GM18861 (cell line): ENCODE measurements around the gene AGO3.
A peak's percentile ranks its signal among the peaks of the same experiment; 100 is the strongest.

Source experiments
- ATAC-seq: cut with Tn5 transposase; IDR thresholded peaks from one replicate; pipeline ENCODE4 v1.9.1; 2021; ENCODE audit not compliant: unreplicated experiment

The AGO3 gene

DNA sequence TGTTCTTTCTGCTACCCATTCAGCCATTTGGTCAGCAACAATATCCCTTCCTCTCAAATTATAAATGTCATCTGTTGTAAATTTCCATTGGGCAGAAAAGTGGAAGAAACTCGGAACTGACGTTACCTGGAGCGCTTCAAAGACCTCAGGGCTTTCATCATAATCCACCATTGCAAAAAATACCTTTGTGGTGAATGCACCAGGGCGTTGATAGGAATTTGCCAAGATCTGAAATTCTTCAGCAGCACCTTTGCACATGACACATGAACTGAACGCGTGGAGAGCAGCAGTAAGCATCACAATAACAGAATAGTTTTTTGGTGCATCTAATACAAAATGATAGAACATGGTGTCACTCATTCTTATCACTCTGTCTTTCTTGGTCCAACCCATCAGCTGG lies 149.9 kb downstream of the AGO3 start:
- ATAC-seq: no peak

- no peak for ATAC-seq
Measured at GRCh38 chr1:36081926-36082485, 151.1 kb downstream of the AGO3 start.

DNA sequence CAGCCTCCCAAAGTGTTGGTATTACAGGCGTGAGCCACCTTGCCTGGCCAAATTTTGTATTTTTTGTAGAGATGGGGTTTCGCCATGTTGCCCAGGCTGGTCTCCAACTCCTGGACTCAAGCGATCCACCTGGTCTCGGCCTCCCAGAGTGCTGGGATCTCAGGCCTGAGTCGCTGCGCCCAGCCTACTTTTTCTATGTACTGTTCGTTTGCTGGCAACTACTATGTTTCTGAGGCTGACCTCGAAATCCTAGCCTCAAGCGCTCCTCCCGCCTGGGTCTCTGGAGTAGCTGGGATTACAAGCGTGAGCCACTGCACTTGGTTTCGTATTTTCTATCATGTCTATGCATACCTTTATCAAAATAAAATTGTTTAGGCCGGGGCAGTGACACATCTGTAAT lies 152.3 kb downstream of the AGO3 start:
- no peak for ATAC-seq

- ATAC-seq: no peak
Measured at GRCh38 chr1:36083635-36084496, 153.0 kb downstream of the AGO3 start, which contains the start of gene TEKT2. TEKT2 (plus strand) TSS chr1:36084094; CDS start chr1:36084922, 828 bp downstream.

DNA sequence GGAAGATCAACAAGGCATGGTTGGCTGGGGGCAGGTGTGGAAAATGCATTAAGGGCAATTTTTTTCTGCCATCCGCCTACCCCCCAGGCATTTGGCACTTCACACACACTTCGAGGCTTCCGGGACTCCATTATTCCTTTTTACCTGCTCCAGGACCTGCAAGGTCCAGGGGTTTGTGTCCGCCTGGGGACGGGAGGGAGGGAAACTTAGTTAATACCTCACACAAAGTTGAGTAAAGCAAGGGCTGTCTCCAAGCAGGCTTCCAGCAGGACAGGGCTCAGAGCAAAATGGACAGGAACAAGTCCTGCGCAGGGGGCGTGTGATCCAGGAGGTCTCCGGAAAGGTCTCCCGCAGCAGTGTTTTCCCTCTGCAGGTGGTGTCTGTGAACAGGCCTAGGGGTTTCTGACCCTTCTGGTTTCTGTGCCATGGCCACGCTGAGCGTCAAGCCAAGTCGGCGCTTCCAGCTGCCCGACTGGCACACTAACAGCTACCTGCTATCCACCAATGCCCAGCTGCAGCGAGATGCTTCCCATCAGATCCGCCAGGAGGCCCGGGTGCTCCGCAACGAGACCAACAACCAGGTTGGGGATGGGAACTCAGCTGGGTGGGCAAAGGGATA lies 153.7 kb downstream of the AGO3 start:
- no peak for ATAC-seq

DNA sequence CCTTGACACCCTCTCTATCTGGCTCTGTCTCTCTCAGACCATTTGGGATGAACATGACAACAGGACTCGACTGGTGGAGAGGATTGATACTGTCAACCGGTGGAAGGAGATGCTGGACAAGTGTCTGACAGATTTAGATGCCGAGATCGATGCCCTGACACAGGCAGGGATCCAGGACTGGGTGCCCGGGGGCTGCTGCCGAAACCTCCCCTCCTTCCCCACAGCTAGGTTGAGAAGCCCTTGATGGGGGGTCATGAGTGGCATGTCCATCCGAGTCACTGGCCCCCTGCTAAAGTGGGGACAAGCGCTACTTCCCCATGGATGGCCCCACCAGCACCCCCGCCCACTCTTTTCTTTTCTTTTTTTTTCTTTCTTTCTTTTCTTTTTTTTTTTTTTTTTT lies 154.2 kb downstream of the AGO3 start:
- no peak for ATAC-seq

DNA sequence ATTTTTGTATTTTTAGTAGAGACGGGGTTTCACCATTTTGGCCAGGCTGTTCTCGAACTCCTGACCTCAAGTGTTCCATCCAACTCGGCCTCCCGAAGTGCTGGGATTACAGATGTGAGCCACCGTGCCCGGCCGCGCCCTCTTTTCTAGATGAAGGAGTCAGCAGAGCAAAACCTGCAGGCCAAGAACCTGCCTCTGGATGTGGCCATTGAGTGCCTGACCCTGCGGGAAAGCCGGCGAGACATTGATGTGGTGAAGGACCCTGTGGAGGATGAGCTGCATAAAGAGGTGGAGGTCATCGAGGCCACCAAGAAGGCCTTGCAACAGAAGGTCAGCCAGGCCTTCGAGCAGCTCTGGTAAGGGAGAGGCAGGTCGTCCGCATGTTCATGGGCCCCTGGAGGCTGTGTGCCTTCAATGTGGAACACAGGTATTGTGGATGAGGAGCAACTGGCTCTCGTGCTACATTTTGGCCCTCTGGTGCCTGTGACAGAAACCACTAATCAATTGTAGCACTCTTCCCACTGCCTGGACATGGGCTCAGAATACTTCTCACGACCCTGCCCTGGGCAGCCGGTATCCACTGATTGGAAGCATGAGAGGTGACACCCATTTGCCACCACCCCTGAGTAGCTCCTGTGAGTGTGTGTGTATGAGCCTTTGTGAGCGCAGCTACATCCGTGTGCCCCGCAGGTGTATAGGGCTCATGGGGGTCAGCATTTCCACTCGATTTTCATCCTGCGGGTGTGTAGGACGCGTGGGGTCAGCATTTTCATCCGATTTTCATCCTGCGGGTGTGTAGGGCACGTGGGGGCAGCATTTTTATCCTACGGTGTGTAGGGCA lies 155.0 kb downstream of the AGO3 start:
- ATAC-seq: no peak

DNA sequence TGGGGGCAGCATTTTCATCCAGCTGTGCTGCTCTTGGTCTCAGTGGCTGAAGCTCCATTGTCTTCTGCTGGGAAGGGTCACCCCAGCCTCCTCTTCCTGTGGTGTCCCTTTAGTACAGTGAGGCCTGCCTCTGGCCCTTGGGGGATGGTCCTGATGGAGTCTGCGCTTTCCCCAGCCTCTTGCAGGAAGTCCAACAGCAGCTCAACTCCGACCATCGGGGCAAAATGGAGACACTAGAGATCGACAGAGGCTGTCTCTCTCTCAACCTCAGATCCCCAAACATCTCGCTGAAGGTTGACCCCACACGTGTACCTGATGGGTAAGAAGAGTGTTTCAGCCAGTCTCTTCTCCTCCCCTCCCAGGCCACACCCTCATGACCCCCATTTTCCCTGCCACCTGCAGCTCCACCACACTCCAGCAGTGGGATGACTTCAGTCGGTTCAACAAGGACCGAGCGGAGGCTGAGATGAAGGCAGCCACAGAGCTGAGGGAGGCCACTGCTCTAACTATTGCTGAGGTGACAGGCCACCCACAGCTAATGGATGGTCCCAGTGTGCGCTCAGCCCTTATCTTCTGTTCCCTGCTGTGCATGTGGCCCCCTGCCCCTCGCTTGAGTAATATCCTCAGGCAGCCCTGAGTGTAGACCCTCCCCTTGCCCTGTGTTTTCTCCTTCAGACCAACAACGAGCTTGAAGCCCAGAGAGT lies 155.8 kb downstream of the AGO3 start:
- ATAC-seq: no peak

DNA sequence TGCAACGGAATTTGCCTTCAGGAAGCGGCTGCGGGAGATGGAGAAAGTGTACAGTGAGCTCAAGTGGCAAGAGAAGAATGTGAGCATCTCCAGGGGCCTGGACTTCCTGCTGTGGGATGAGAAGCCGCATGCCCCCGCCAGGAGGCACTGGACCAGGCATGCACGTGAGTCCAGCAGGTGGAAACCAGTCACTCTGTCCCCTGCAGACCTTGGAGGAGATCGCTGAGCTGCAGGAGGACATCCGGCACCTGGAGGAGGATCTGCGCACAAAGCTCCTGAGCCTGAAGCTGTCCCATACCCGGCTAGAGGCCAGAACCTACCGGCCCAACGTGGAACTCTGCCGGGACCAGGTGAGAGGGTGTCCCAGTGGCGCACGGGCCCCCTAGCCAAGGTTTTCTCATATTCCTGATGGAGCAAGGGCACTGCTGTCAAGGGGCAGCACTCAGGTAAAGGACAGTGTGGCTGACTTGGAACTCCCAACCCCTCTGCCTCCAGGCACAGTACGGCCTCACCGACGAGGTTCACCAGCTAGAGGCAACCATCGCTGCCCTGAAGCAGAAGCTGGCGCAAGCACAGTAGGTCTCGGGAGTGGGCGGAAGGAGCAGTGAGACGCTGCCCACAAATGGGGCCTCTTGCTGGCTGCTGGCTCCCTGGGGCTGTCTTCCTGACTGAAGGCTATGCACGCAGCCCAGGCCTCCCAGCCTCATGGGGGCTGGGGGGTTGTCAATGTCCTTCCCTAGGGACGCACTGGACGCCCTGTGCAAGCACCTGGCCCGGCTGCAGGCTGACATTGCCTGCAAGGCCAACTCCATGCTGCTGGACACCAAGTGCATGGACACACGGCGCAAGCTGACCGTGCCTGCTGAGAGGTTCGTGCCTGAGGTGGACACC lies 156.6 kb downstream of the AGO3 start:
- no peak for ATAC-seq

DNA sequence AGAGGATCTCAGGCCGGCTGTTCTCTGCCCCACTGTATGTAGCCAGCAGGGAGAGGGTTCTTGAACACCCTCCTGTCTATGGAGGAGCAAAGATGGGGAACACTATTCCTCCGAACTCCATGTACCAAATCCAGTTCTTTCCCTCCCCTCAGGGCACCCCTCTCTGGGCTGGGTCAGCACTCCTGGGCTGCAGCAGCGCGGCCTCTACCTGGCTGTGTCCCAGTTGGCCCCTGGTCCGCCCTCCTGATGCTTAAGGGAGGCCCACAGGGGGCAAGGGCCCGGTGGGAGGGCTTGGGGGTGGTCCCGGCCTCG lies 157.3 kb downstream of the AGO3 start:
- peak; percentile 3 for ATAC-seq

DNA sequence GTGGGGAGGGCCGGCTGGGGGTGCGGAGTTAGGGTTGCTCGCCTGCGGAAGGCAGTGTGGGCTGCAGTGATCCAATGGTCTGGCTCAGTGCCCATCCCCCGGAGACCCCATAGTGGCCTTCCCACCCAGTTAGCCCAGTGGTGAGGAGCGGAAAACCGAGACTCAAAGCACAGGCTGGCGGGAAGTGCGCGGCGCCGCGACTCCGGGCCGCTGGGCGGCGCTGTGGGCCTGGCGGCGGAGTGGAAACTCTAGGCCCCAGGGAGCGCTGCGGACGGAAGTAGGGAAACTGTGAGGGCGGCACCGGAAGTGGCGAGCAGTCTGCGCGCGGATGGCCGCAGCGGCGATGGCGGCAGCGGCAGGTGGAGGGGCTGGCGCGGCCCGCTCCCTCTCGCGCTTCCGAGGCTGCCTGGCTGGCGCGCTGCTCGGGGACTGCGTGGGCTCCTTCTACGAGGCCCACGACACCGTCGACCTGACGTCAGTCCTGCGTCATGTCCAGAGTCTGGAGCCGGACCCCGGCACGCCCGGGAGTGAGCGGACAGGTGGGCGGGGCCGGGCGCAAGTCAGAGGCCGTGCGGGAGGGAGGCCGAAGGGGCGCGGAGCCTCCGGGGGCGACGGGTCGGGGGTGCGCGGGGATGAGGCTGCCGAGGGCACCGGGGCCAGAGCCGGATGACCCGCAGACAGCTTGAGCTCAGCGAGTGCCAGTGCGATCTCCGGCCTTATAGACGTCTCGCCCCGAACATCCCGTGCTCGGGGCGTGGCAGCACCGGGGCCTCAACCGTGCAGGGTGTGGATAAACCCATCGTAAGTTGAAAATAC lies 157.9 kb downstream of the AGO3 start, which contains the start of gene ADPRS:
Gene ADPRS, plus strand, starts transcription at position 316 of the 816 bp plus-strand sequence. Its CDS starts 13 bp downstream, at position 329.
- peak; percentile 73 for ATAC-seq

GRCh38 chr1:36089393-36090121 lies 158.7 kb downstream of the AGO3 start:
- no peak for ATAC-seq

DNA sequence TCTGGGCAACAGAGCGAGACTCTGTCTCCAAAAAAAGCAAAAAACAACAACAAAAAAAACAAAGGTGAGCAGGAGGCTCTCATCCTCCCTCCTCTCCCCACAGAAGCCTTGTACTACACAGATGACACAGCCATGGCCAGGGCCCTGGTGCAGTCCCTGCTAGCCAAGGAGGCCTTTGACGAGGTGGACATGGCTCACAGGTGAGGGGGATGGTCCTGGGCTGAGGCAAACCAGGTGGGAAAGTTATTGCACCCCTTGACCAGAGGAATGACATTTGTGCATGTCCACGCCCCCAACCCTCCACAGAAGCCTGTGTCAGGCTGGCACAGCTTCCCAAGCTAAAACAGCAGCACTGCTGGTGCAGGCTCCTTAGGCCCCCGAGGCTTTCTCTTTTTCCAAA lies 160.2 kb downstream of the AGO3 start:
- ATAC-seq: no peak

DNA sequence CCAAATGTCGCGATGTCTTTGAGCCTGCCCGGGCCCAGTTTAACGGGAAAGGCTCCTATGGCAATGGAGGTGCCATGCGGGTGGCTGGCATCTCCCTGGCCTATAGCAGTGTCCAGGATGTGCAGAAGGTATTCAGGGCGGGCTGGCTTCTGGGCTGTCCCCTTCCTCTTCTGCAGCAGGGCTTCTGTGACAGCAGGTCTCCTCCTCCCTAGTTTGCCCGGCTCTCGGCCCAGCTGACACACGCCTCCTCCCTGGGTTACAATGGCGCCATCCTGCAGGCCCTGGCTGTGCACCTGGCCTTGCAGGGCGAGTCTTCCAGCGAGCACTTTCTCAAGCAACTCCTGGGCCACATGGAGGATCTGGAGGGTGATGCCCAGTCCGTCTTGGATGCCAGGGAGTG lies 160.8 kb downstream of the AGO3 start:
- ATAC-seq: no peak

DNA sequence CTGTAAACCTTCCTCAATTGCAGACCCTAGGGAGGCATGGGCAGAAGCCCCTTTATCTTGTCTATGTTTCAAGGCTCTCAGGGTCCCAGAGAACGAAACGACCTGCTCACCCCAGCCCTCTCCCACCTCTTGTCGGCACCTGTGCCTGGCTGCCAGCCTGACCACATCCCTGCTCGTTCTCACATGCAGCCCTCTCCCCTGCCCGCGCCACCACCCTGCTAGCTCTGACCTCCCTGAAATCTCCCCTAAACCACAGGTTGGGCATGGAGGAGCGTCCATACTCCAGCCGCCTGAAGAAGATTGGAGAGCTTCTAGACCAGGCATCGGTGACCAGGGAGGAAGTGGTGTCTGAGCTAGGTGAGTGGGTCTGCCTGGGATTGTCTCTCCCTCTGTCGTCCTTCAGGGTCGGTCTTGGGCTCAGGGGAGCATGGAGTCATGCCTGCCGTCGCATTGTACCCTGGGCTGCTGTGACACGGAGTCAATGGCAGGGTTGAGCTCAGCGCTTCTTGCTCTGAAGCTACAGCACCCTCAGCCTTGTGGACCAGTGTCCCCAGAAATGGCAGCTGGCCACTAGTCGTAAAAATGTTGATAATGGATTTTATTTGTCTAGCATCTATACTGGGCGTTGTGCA lies 161.4 kb downstream of the AGO3 start:
- ATAC-seq: no peak

DNA sequence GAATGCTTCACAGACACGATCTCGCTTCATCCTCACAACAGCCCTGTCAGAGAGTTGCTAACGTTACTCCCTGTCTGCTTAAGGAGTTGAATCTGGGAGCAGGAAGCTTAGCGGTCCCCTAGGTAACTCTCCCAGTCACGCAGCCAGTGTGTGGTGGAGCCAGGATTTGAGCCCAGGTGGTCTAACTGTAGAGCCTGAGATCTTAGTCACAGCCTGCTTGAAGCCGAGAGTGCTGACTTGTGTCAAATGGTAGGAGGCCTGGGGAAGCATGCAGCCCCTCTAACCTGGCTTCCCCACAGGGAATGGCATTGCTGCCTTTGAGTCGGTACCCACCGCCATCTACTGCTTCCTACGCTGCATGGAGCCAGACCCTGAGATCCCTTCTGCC lies 161.9 kb downstream of the AGO3 start:
- ATAC-seq: no peak

DNA sequence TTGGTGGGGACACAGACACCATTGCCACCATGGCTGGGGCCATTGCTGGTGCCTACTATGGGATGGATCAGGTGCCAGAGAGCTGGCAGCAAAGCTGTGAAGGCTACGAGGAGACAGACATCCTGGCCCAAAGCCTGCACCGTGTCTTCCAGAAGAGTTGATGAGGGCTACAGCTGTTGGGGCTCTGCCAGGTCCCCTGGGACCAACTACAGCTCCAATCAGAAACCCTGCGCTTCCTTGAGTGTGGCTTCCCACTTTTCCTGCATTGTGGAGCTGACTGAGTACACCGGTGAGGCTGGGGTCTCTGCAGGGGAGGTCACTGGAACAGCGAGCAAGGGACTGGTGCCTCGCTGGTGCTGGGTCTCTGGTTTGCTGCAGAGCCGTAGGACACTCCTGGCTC lies 162.3 kb downstream of the AGO3 start:
- ATAC-seq: no peak

DNA sequence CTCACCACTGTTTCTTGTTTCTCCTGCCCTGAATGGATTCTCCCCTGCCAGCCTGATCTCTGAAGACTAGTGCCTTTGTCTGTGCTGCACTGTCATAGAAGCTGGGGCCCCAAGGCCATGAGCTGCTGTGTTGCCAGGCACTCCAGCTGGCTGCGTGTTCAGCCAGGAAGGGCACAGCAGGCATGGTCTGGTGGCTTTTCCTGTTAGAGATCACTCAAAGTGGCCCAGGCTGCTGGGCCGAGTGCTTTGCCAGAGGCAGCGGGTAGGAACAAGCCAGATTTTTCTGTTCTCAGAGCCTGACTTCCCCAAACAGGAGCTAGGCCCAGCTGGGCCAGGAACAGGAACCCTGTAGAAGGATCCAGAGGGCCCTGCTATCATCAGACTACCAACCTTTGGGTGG lies 163.0 kb downstream of the AGO3 start:
- no peak for ATAC-seq
